ENCODE measurements around the gene PRRC2A. TPM values are rescaled to one million over a fixed set of nuclear protein-coding genes. Genes with fewer than 3 reads are reported as not detected.

PRRC2A gene
- total RNA-seq, 3 donors from 2014 or later (not counting 1 experiment from before 2014, with no cell fraction given), result 264 to 294 (median 294) TPM

GRCh38 chr6:31663961-31664789 is 43.7 kb downstream of the PRRC2A start:
- Histone ChIP-seq H3K27me3 (ENCODE audit: control insufficient read depth, insufficient read depth, low read length) (no peaks in the 10 kb centered on the region), H3K9me3 (ENCODE audit: control insufficient read depth, insufficient read depth, low read length) (no peaks in the 10 kb centered on the region), H3K4me3 (ENCODE audit: low read length) (peak overlapping the region; percentile 67), H3K36me3 (ENCODE audit: control insufficient read depth, insufficient read depth, low read length) (peaks cover 34% of the 10 kb centered on the region), H3K27ac (ENCODE audit: low read length) (peak overlapping the region; percentile 92), H3K4me1 (ENCODE audit: control insufficient read depth, insufficient read depth, low read length) (peaks cover 56% of the 10 kb centered on the region)
- Mint-ChIP-seq H3K4me3 (peak overlapping the region; percentile 96), H3K9me3 (no peaks in the 10 kb centered on the region), H3K36me3 (no peaks in the 10 kb centered on the region), H3K27me3 (ENCODE audit: low read depth in 2 of 2) (no peaks in the 10 kb centered on the region), H3K27ac (peak overlapping the region; percentile 97 to 100), H3K4me1 (peaks cover 44 to 66% of the 10 kb centered on the region in 2 donors)
- intact Hi-C loops (cut with micrococcal nuclease), result loop anchor here (1.0 to 10.0 kb wide), 5 partner anchors 39 to 511 kb away; partner anchors contain the start of genes ABHD16A, AGPAT1, PRRC2A and RNF5
- DNase-seq (peak in 1 of 2 donors; percentile 42), ATAC-seq (no peak)
- 34% methylated on average over 17 of the region's 17 CpGs for WGBS (ENCODE audit: insufficient coverage)
- TF ChIP-seq, protein P1, sequence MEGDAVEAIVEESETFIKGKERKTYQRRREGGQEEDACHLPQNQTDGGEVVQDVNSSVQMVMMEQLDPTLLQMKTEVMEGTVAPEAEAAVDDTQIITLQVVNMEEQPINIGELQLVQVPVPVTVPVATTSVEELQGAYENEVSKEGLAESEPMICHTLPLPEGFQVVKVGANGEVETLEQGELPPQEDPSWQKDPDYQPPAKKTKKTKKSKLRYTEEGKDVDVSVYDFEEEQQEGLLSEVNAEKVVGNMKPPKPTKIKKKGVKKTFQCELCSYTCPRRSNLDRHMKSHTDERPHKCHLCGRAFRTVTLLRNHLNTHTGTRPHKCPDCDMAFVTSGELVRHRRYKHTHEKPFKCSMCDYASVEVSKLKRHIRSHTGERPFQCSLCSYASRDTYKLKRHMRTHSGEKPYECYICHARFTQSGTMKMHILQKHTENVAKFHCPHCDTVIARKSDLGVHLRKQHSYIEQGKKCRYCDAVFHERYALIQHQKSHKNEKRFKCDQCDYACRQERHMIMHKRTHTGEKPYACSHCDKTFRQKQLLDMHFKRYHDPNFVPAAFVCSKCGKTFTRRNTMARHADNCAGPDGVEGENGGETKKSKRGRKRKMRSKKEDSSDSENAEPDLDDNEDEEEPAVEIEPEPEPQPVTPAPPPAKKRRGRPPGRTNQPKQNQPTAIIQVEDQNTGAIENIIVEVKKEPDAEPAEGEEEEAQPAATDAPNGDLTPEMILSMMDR (IDR thresholded peaks at IDR 0.05), result no peak

- peaks cover 49% of the 10 kb centered on the region for H3K4me1 ChIP-seq (ENCODE audit: control insufficient read depth, insufficient read depth, low read length)
- Mint-ChIP-seq H3K4me1 (peaks cover 37 to 59% of the 10 kb centered on the region in 2 donors), H3K27me3 (ENCODE audit: low read depth in 2 of 2) (no peaks in the 10 kb centered on the region), H3K27ac (peak within 1 kb of the TSS; percentile 97 to 100), H3K9me3 (no peaks in the 10 kb centered on the region), H3K36me3 (no peaks in the 10 kb centered on the region), H3K4me3 (peak within 1 kb of the TSS; percentile 96)
- DNase-seq (peak; percentile 86 to 98), ATAC-seq (peak; percentile 33 to 52 (median 46))
- WGBS (ENCODE audit: insufficient coverage), result under 1% methylated on average over 39 of the region's 39 CpGs
- peak within 1 kb of the TSS; percentile 67 for H3K4me3 ChIP-seq (ENCODE audit: low read length)
- no peaks in the 10 kb centered on the region for H3K9me3 ChIP-seq (ENCODE audit: control insufficient read depth, insufficient read depth, low read length)
- TF ChIP-seq, protein P1 (IDR thresholded peaks at IDR 0.05), result no peak
- intact Hi-C loops (cut with micrococcal nuclease), result loop anchor here (1.0 to 10.0 kb wide), 9 partner anchors 13 to 948 kb away; partner anchors contain the start of genes ABHD16A, AGPAT1, BAG6 and DDX39B
- H3K27ac ChIP-seq (ENCODE audit: low read length), result peak within 1 kb of the TSS; percentile 92
- H3K27me3 ChIP-seq (ENCODE audit: control insufficient read depth, insufficient read depth, low read length), result no peaks in the 10 kb centered on the region
- peaks cover 42% of the 10 kb centered on the region for H3K36me3 ChIP-seq (ENCODE audit: control insufficient read depth, insufficient read depth, low read length)
These were observed 44.4 kb downstream of the PRRC2A start, which contains the start of gene GPANK1 for GRCh38 chr6:31664790-31665500. Gene GPANK1 (minus strand): TSS chr6:31664997. CDS start chr6:31664478, 519 bp downstream.

GRCh38 chr6:31665501-31666336 is 45.2 kb downstream of the PRRC2A start, which contains the start of gene CSNK2B:
Gene CSNK2B (plus strand): TSS chr6:31666080. CDS start chr6:31666832, 752 bp downstream.
- Mint-ChIP-seq H3K9me3 (no peaks in the 10 kb centered on the region), H3K4me1 (peaks cover 32 to 53% of the 10 kb centered on the region in 2 donors), H3K27me3 (ENCODE audit: low read depth in 2 of 2) (no peaks in the 10 kb centered on the region), H3K36me3 (no peaks in the 10 kb centered on the region), H3K27ac (peak within 1 kb of the TSS; percentile 97 to 100), H3K4me3 (peak within 1 kb of the TSS; percentile 96)
- WGBS (ENCODE audit: insufficient coverage), result under 1% methylated on average over 63 of the region's 63 CpGs
- intact Hi-C loops (cut with micrococcal nuclease), result loop anchor here (1.0 to 10.0 kb wide), 7 partner anchors 13 to 948 kb away; partner anchors contain the start of genes ABHD16A, AGPAT1, BAG6 and DDX39B
- DNase-seq (peak; percentile 95 to 99), ATAC-seq (peak; percentile 88 to 97 (median 91))
- peaks cover 49% of the 10 kb centered on the region for H3K36me3 ChIP-seq (ENCODE audit: control insufficient read depth, insufficient read depth, low read length)
- H3K27ac ChIP-seq (ENCODE audit: low read length), result peak within 1 kb of the TSS; percentile 92
- H3K27me3 ChIP-seq (ENCODE audit: control insufficient read depth, insufficient read depth, low read length), result no peaks in the 10 kb centered on the region
- H3K4me3 ChIP-seq (ENCODE audit: low read length), result peak within 1 kb of the TSS; percentile 67
- TF ChIP-seq, protein P1 (IDR thresholded peaks at IDR 0.05), result no peak
- no peaks in the 10 kb centered on the region for H3K9me3 ChIP-seq (ENCODE audit: control insufficient read depth, insufficient read depth, low read length)
- H3K4me1 ChIP-seq (ENCODE audit: control insufficient read depth, insufficient read depth, low read length), result peaks cover 43% of the 10 kb centered on the region

Measured in natural killer cell (primary cell).